PFSK-1 (cell line): Measurements from ENCODE around the gene SLC28A1.

Experiments
- FOXP2 ChIP-seq: optimal IDR thresholded peaks from 2 replicates; pipeline ENCODE3; 2011; ENCODE audit warnings: borderline replicate concordance, control low read depth, inconsistent platforms; ENCODE audit not compliant: insufficient read depth; ENCODE audit errors: extremely low read length, extremely low read depth
- REST ChIP-seq, 2 experiments: IDR thresholded peaks; 2 replicates each; pipeline versions ENCODE4 v1.6.1 to v1.8.0; 2011 to 2012; ENCODE audit warnings: low read depth in 2 of 2, low read length in 2 of 2, control low read depth in 1 of 2, inconsistent platforms in 1 of 2, mild to moderate bottlenecking in 1 of 2, moderate library complexity in 1 of 2; ENCODE audit not compliant: insufficient read depth in 1 of 2
- TAF1 ChIP-seq: IDR thresholded peaks from 2 replicates; pipeline ENCODE4 v1.6.1; 2012; ENCODE audit warnings: low read length, control low read depth, borderline replicate concordance; ENCODE audit not compliant: insufficient read depth

GRCh38 chr15:84898761-84899160, 14.3 kb downstream of the SLC28A1 start:
- TF ChIP-seq REST (IDR thresholded peaks at IDR 0.05; ENCODE audit: insufficient read depth in 1 of 2, low read depth in 2 of 2, low read length in 2 of 2): no peak
- no peak for TF ChIP-seq TAF1
- TF ChIP-seq FOXP2: no peak
